ENCODE results near the gene SELENOW.
A peak's percentile ranks its signal among the peaks of the same experiment; 100 is the strongest.

SELENOW gene

DNA sequence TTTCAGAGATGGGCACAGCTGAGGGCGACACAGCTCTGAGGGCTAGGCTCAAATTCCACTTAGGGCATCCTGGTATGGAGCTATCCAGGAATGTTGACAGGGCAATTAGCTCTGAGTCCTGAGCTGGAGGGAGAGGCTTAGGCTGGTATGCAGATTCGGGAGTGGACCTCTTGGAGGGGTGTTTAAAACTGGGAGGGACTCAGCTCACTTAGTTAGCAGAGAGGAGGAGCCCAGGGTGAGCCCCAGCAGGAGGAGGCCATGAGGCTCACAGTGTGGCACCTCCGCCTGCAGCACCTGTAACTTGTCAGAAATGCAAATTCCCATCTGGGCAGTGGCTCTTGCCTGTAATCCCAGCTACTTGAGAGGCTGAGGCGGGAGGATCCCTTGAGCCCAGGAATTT is 43.4 kb upstream of the SELENOW start:
- Histone ChIP-seq H3K36me3 (ENCODE audit: control insufficient read depth, insufficient read depth, low read length) (no peaks in the 10 kb centered on the region), H3K56ac (ENCODE audit: low read length) (no peak overlapping the region), H3K4me2 (ENCODE audit: low read length) (no peak overlapping the region), H3K18ac (ENCODE audit: low read length) (no peak overlapping the region), H2AK5ac (ENCODE audit: low read length) (no peak overlapping the region), H3K4ac (ENCODE audit: low read depth, low read length) (no peak overlapping the region), H2BK120ac (ENCODE audit: low read depth, low read length) (no peak overlapping the region), H3K27me3 (ENCODE audit: insufficient read depth, low read length, poor library complexity) (no peaks in the 10 kb centered on the region), H3K4me1 (ENCODE audit: control insufficient read depth, low read depth, low read length) (no peaks in the 10 kb centered on the region), H3K23ac (ENCODE audit: low read length) (no peak overlapping the region), H4K8ac (ENCODE audit: low read depth, low read length) (no peak overlapping the region), H4K5ac (ENCODE audit: low read length) (no peak overlapping the region), H2BK15ac (replicated peaks; ENCODE audit: low read depth) (no peak overlapping the region), H3K79me1 (ENCODE audit: low read length) (no peaks in the 10 kb centered on the region), H3K4me3 (ENCODE audit: low read length) (no peak overlapping the region), H3K27ac (ENCODE audit: low read depth, low read length) (no peak overlapping the region), H3K9ac (ENCODE audit: low read length) (no peak overlapping the region), H2BK5ac (ENCODE audit: low read length) (no peak overlapping the region), H3K79me2 (ENCODE audit: control insufficient read depth, insufficient read depth, low read length) (no peaks in the 10 kb centered on the region)
- no CpG with 5 or more reads among the region's 4 CpGs for WGBS (ENCODE audit: extremely low coverage, insufficient coverage, low lambda C conversion rate)
- DNase-seq: peak; percentile 89

DNA sequence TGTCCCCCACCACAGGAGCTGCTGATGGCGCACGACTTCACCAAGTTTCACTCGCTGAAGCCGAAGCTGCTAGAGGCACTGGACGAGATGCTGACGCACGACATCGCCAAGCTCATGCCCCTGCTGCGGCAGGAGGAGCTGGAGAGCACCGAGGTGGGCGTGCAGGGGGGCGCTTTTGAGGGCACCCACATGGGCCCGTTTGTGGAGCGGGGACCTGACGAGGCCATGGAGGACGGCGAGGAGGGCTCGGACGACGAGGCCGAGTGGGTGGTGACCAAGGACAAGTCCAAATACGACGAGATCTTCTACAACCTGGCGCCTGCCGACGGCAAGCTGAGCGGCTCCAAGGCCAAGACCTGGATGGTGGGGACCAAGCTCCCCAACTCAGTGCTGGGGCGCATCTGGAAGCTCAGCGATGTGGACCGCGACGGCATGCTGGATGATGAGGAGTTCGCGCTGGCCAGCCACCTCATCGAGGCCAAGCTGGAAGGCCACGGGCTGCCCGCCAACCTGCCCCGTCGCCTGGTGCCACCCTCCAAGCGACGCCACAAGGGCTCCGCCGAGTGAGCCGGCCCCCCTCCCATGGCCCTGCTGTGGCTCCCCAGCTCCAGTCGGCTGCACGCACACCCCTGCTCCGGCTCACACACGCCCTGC is 37.5 kb upstream of the SELENOW start:
- no peak overlapping the region for H3K4me3 ChIP-seq (ENCODE audit: low read length)
- no peak overlapping the region for H3K4ac ChIP-seq (ENCODE audit: low read depth, low read length)
- WGBS (ENCODE audit: extremely low coverage, insufficient coverage, low lambda C conversion rate): no CpG with 5 or more reads among the region's 48 CpGs
- no peak overlapping the region for H4K8ac ChIP-seq (ENCODE audit: low read depth, low read length)
- H3K36me3 ChIP-seq (ENCODE audit: control insufficient read depth, insufficient read depth, low read length): no peaks in the 10 kb centered on the region
- H2BK15ac ChIP-seq (replicated peaks; ENCODE audit: low read depth): no peak overlapping the region
- H3K18ac ChIP-seq (ENCODE audit: low read length): no peak overlapping the region
- H3K9ac ChIP-seq (ENCODE audit: low read length): no peak overlapping the region
- H4K5ac ChIP-seq (ENCODE audit: low read length): no peak overlapping the region
- no peak for DNase-seq
- no peak overlapping the region for H3K4me2 ChIP-seq (ENCODE audit: low read length)
- H2AK5ac ChIP-seq (ENCODE audit: low read length): no peak overlapping the region
- no peak overlapping the region for H2BK5ac ChIP-seq (ENCODE audit: low read length)
- H2BK120ac ChIP-seq (ENCODE audit: low read depth, low read length): no peak overlapping the region
- no peaks in the 10 kb centered on the region for H3K27me3 ChIP-seq (ENCODE audit: insufficient read depth, low read length, poor library complexity)
- no peaks in the 10 kb centered on the region for H3K79me1 ChIP-seq (ENCODE audit: low read length)
- no peaks in the 10 kb centered on the region for H3K4me1 ChIP-seq (ENCODE audit: control insufficient read depth, low read depth, low read length)
- no peak overlapping the region for H3K23ac ChIP-seq (ENCODE audit: low read length)
- H3K56ac ChIP-seq (ENCODE audit: low read length): no peak overlapping the region
- H3K27ac ChIP-seq (ENCODE audit: low read depth, low read length): no peak overlapping the region
- H3K79me2 ChIP-seq (ENCODE audit: control insufficient read depth, insufficient read depth, low read length): no peaks in the 10 kb centered on the region

DNA sequence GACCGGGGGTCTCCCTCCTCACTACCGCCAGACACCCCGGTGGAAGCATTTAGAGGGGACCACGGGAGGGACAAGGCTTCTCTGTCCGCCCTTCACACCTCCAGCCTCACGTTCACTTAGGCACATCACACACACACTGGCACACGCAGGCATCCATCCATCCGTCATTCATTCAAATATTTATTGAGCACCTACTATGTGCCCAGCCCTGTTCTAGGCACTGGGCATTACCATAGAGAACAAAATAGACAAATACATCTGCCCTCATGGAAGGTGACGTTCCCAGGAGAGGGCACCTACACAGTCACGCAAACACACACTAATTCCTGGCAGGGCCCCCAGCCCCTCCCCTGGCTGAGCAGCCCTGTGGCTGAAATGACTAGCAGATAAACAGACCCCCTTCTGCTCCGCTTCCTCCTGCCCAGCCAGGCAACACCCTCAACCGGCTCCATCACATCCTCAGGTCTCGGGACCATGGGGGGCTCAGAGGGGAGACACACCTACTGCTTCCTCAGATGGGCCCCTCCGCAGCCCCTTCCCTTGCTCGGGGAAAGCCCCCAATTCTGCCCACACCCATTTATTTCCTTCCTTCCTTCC is 36.9 kb upstream of the SELENOW start:
- no peaks in the 10 kb centered on the region for H3K4me1 ChIP-seq (ENCODE audit: control insufficient read depth, low read depth, low read length)
- no peak overlapping the region for H2BK15ac ChIP-seq (replicated peaks; ENCODE audit: low read depth)
- H3K27ac ChIP-seq (ENCODE audit: low read depth, low read length): peak overlapping the region; percentile 37

DNA sequence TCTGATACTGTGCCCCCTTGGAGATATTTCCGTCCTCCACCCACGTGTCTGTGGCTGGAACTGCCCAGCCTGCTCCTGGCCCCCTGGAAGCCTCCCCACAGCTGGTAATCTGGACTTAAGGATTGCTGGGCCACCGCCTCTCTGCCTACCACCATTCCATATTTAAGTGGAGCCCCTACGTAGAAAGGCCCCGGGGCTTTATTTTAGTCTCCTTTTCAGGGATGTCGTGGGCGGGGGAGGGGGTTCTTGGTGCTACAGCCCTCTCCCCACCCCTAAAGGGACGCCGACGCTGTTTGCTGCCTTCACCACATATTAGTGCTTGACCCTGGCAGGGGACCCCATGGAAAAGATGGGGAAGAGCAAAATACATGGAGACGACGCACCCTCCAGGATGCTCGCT is 35.9 kb upstream of the SELENOW start:
- no peak overlapping the region for H2AK5ac ChIP-seq (ENCODE audit: low read length)
- H3K27ac ChIP-seq (ENCODE audit: low read depth, low read length): peak overlapping the region; percentile 12
- H4K8ac ChIP-seq (ENCODE audit: low read depth, low read length): peak overlapping the region; percentile 8
- H3K36me3 ChIP-seq (ENCODE audit: control insufficient read depth, insufficient read depth, low read length): no peaks in the 10 kb centered on the region
- no peak overlapping the region for H3K4ac ChIP-seq (ENCODE audit: low read depth, low read length)
- no CpG with 5 or more reads among the region's 13 CpGs for WGBS (ENCODE audit: extremely low coverage, insufficient coverage, low lambda C conversion rate)
- H3K4me3 ChIP-seq (ENCODE audit: low read length): no peak overlapping the region
- H2BK15ac ChIP-seq (replicated peaks; ENCODE audit: low read depth): no peak overlapping the region
- peak overlapping the region; percentile 52 for H3K18ac ChIP-seq (ENCODE audit: low read length)
- no peak for DNase-seq
- H3K4me1 ChIP-seq (ENCODE audit: control insufficient read depth, low read depth, low read length): no peaks in the 10 kb centered on the region
- no peaks in the 10 kb centered on the region for H3K27me3 ChIP-seq (ENCODE audit: insufficient read depth, low read length, poor library complexity)
- peak overlapping the region; percentile 97 for H3K4me2 ChIP-seq (ENCODE audit: low read length)
- no peak overlapping the region for H2BK5ac ChIP-seq (ENCODE audit: low read length)
- no peak overlapping the region for H4K5ac ChIP-seq (ENCODE audit: low read length)
- H2BK120ac ChIP-seq (ENCODE audit: low read depth, low read length): no peak overlapping the region
- H3K79me1 ChIP-seq (ENCODE audit: low read length): peaks cover 4% of the 10 kb centered on the region
- no peak overlapping the region for H3K23ac ChIP-seq (ENCODE audit: low read length)
- H3K9ac ChIP-seq (ENCODE audit: low read length): peak overlapping the region; percentile 89
- peaks cover 9% of the 10 kb centered on the region for H3K79me2 ChIP-seq (ENCODE audit: control insufficient read depth, insufficient read depth, low read length)
- peak overlapping the region; percentile 97 for H3K56ac ChIP-seq (ENCODE audit: low read length)

More for the DNA sequence above, 36.9 kb upstream of the SELENOW start:
- no peak overlapping the region for H3K23ac ChIP-seq (ENCODE audit: low read length)
- peaks cover 4% of the 10 kb centered on the region for H3K79me2 ChIP-seq (ENCODE audit: control insufficient read depth, insufficient read depth, low read length)
- no peaks in the 10 kb centered on the region for H3K36me3 ChIP-seq (ENCODE audit: control insufficient read depth, insufficient read depth, low read length)
- H3K79me1 ChIP-seq (ENCODE audit: low read length): peaks cover under 1% of the 10 kb centered on the region
- no peak overlapping the region for H3K4me2 ChIP-seq (ENCODE audit: low read length)
- no peak overlapping the region for H2BK120ac ChIP-seq (ENCODE audit: low read depth, low read length)
- H3K56ac ChIP-seq (ENCODE audit: low read length): no peak overlapping the region
- H2AK5ac ChIP-seq (ENCODE audit: low read length): no peak overlapping the region
- DNase-seq: no peak
- H2BK5ac ChIP-seq (ENCODE audit: low read length): no peak overlapping the region
- WGBS (ENCODE audit: extremely low coverage, insufficient coverage, low lambda C conversion rate): no CpG with 5 or more reads among the region's 15 CpGs
- no peak overlapping the region for H4K8ac ChIP-seq (ENCODE audit: low read depth, low read length)
- no peaks in the 10 kb centered on the region for H3K27me3 ChIP-seq (ENCODE audit: insufficient read depth, low read length, poor library complexity)
- no peak overlapping the region for H3K9ac ChIP-seq (ENCODE audit: low read length)
- H3K4ac ChIP-seq (ENCODE audit: low read depth, low read length): no peak overlapping the region
- H3K4me3 ChIP-seq (ENCODE audit: low read length): no peak overlapping the region
- H4K5ac ChIP-seq (ENCODE audit: low read length): no peak overlapping the region
- no peak overlapping the region for H3K18ac ChIP-seq (ENCODE audit: low read length)

DNA sequence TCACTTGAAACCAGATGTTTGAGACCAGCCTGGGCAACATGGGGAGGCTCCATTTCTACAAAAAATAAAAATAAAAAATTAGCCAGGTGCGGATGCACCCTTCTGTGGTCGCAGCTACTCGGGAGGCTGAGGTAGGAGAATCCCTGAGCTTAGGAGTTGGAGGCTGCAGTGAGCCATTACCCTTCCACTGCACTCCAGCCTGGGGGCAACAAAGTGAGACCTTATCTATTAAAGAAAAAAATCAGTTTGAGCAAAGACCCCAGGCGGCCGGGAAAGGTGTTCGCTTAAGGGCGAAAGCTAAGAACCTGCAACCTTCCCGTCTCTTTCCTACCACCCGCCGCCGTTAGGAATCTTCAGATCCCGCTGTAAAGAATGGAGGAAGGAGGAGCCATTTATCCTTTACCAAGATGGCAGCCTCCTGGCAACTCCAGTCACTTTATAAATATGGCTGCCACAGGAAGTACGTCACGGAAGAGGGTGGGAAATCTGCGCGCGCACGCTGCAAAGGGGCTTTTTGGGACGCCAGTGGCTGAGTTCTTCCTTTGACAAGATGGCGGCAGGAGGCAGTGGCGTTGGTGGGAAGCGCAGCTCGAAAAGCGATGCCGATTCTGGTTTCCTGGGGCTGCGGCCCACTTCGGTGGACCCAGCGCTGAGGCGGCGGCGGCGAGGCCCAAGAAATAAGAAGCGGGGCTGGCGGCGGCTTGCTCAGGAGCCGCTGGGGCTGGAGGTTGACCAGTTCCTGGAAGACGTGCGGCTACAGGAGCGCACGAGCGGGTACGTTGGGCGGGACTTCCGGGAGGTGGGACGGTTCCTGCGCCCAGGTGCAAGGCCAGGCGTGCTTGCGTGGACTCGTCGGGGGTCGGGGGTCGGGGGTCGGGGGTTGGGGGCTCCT is 33.2 kb upstream of the SELENOW start, which contains the start of gene NOP53:
TSS of gene NOP53 (plus strand) at position 537 of the 892 bp plus-strand sequence. CDS start at position 551, 14 bp downstream.
- H3K23ac ChIP-seq (ENCODE audit: low read length): no peak within 1 kb of the TSS
- H3K18ac ChIP-seq (ENCODE audit: low read length): peak within 1 kb of the TSS; percentile 76
- no peaks in the 10 kb centered on the region for H3K27me3 ChIP-seq (ENCODE audit: insufficient read depth, low read length, poor library complexity)
- H3K79me2 ChIP-seq (ENCODE audit: control insufficient read depth, insufficient read depth, low read length): peaks cover 19% of the 10 kb centered on the region
- H2BK5ac ChIP-seq (ENCODE audit: low read length): peak within 1 kb of the TSS; percentile 64
- no peaks in the 10 kb centered on the region for H3K4me1 ChIP-seq (ENCODE audit: control insufficient read depth, low read depth, low read length)
- H3K36me3 ChIP-seq (ENCODE audit: control insufficient read depth, insufficient read depth, low read length): peaks cover 11% of the 10 kb centered on the region
- peak within 1 kb of the TSS; percentile 78 for H3K4me3 ChIP-seq (ENCODE audit: low read length)
- WGBS (ENCODE audit: extremely low coverage, insufficient coverage, low lambda C conversion rate): no CpG with 5 or more reads among the region's 53 CpGs
- no peak within 1 kb of the TSS for H4K5ac ChIP-seq (ENCODE audit: low read length)
- H3K4ac ChIP-seq (ENCODE audit: low read depth, low read length): peak within 1 kb of the TSS; percentile 88
- no peak within 1 kb of the TSS for H2BK120ac ChIP-seq (ENCODE audit: low read depth, low read length)
- H3K4me2 ChIP-seq (ENCODE audit: low read length): no peak within 1 kb of the TSS
- no peak within 1 kb of the TSS for H2BK15ac ChIP-seq (replicated peaks; ENCODE audit: low read depth)
- no peak within 1 kb of the TSS for H2AK5ac ChIP-seq (ENCODE audit: low read length)
- H3K56ac ChIP-seq (ENCODE audit: low read length): peak within 1 kb of the TSS; percentile 92
- DNase-seq: peak; percentile 98
- peak within 1 kb of the TSS; percentile 84 for H3K9ac ChIP-seq (ENCODE audit: low read length)
- peak within 1 kb of the TSS; percentile 65 for H4K8ac ChIP-seq (ENCODE audit: low read depth, low read length)
- H3K79me1 ChIP-seq (ENCODE audit: low read length): peaks cover 11% of the 10 kb centered on the region
- H3K27ac ChIP-seq (ENCODE audit: low read depth, low read length): peak within 1 kb of the TSS; percentile 47

All from mesendoderm (in vitro differentiated cells).